Amniotic stem cell (primary cell): ENCODE data around the gene UPF2.

Experiments
- DNase-seq: peaks from one replicate; lab custom pipeline; 2025; lab: John Stamatoyannopoulos, UW

UPF2 gene

GRCh38 chr10:11884706-11885423 is 157.7 kb downstream of the UPF2 start:
- no peak for DNase-seq

GRCh38 chr10:11882646-11883375 is 159.8 kb downstream of the UPF2 start:
- no peak for DNase-seq

- DNase-seq, result no peak
These were observed 160.9 kb downstream of the UPF2 start for GRCh38 chr10:11881477-11882417.

DNA sequence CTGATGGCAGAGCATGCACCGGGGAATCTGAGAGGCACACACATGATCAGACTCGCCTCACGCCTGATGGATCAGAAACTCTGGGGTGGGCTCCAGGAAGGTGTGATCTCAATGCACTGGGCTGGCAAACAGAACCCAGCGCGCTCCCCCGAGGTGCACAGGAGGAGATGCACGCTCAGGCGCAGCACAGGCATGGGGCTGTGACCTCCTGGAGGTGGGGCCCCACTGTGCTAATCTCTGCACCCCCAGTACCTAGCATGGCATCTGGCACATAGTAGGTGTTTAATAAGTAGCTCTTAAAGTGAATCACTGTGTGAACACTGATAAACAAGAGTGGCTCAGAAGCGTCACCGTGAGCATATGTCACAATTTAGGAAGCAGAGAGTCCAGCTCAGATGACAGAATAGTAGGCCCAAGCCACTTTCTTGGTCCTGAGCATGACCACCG is 161.6 kb downstream of the UPF2 start:
- no peak for DNase-seq

- DNase-seq, result no peak
These were observed 162.2 kb downstream of the UPF2 start for GRCh38 chr10:11880151-11881029.

DNA sequence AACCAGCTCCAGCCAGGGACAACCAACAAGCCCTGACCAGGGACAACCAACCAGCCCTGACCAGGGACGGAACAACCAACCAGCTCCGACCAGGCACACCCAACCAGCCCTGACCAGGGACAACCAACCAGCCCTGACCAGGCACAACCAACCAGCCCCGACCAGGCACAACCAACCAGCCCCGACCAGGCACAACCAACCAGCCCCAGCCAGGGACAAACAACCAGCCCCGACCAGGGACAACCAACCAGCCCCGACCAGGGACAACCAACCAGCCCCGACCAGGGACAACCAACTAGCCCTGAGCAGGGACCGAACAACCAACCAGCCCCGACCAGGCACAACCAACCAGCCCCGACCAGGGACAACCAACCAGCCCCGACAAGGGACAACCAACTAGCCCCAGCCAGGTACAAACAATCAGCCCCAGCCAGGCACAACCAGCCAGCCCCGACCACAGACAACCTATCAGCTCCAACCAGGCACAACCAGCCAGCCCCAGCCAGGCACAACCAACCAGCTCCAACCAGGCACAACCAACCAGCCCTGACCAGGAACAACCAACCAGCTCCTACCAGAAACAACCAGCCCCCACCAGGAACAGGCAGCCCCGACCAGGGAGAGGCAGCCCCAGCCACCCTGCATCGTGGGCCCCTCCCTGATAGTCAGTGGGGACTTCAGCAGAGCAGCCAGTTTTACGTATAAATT is 163.1 kb downstream of the UPF2 start:
- DNase-seq, result no peak

- no peak for DNase-seq
These were observed 163.8 kb downstream of the UPF2 start for GRCh38 chr10:11878776-11879175.

DNA sequence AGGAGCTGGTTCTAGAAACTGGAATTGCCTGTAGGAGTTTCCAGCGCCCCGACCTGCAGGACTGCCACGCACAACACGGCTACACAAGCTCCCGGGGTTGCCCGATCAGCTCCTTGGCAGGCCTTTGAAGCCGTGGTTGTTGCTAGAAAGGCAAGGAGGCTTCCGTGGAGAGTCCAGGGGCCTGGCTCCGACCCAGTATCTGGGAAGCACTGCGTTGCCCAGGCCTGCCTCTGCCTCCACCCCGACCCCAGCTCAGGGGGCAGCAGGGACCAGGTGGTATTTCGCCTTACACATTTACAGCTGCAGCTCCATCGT is 165.1 kb downstream of the UPF2 start:
- DNase-seq, result no peak

GRCh38 chr10:11876805-11877590 is 165.6 kb downstream of the UPF2 start:
- DNase-seq, result no peak

- DNase-seq, result no peak
These were observed 166.3 kb downstream of the UPF2 start for GRCh38 chr10:11876324-11876723.

GRCh38 chr10:11875494-11876281 is 166.9 kb downstream of the UPF2 start:
- DNase-seq, result no peak

GRCh38 chr10:11874568-11875493 is 167.8 kb downstream of the UPF2 start:
- DNase-seq, result no peak

DNA sequence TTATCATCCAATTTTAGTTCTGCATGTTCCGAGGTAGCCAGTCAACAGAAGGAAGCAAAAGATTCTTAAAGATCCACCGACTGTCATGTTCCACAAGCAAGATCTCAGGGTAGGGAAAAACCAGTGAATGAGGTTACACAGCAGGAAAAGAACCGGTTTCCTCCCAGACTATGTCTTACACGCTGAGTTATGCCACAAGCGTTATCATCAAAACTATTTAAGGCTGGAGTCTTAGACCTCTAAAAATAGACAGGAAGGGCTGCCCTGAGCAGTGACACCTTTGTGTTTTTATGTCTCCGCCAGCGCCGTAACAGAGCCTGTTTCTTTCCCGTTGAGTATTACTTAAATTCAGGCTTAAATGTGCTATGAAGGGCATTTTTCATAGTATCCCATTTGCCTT is 171.1 kb downstream of the UPF2 start:
- no peak for DNase-seq

DNA sequence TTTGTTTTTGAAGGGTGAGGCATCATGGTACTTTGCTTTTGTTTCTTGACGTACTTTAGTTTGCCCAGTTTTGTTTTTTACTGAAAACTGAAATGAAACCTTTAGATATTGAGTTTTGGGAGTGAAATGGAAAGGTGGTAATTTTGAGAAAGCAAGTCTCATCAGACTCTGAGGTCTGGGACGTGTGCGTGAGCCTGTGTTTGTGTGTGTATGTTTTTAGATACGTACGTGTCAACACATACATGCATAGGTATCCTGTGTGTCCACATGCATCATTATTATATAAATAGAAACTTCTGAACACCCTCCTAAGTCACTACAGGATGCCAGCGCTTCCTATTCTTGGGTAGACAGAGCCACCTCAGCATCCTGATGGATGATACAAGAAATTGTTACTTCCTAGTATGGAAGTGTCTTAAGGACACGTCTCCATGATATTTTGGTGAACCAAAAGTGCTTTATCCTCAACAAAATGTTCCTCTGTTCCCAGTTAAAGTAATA is 171.7 kb downstream of the UPF2 start:
- DNase-seq, result no peak

- no peak for DNase-seq
These were observed 172.2 kb downstream of the UPF2 start for GRCh38 chr10:11870461-11870780.
